ENCODE data around the gene WDR90. TPM values are rescaled to one million over a fixed set of nuclear protein-coding genes. Genes with fewer than 3 reads are reported as not detected.

Gene WDR90
- total RNA-seq, 1 experiment from 2014 or later, result 68.2 TPM

- Histone ChIP-seq H2BK5ac (ENCODE audit: insufficient read length, low read length) (no peak overlapping the region), H3K56ac (ENCODE audit: insufficient read length, low read depth, low read length) (no peak overlapping the region), H2AFZ (ENCODE audit: low read length) (no peak overlapping the region), H3K9ac (ENCODE audit: extremely low read depth, insufficient read length, low read length) (no peak overlapping the region), H3T11ph (ENCODE audit: low read length) (no peak overlapping the region), H4K8ac (replicated peaks; ENCODE audit: insufficient read length, low read depth, low read length) (no peak overlapping the region), H3K27ac (ENCODE audit: insufficient read length, low read depth, low read length) (no peak overlapping the region), H3K4ac (ENCODE audit: low read depth, low read length) (no peak overlapping the region), H4K91ac (ENCODE audit: insufficient read length, low read depth, low read length) (no peak overlapping the region), H3K4me2 (ENCODE audit: insufficient read depth, insufficient read length, low read length) (no peak overlapping the region), H3K27me3 (ENCODE audit: insufficient read depth, low read length) (no peaks in the 10 kb centered on the region), H4K5ac (ENCODE audit: insufficient read length, low read depth, low read length) (no peak overlapping the region), H2BK15ac (ENCODE audit: low read depth, low read length) (no peak overlapping the region), H3K79me2 (ENCODE audit: insufficient read depth, low read length) (peaks cover 2% of the 10 kb centered on the region; the same call in 1 of the 2 replicates), H3K23me2 (ENCODE audit: insufficient read length, low read depth, low read length, poor library complexity, severe bottlenecking) (peaks cover 15% of the 10 kb centered on the region), H3K4me1 (ENCODE audit: insufficient read depth, low read length) (no peaks in the 10 kb centered on the region; the same call in 1 of the 2 replicates), H3K18ac (ENCODE audit: insufficient read length, low read depth, low read length) (no peak overlapping the region), H3K14ac (ENCODE audit: insufficient read depth, low read length) (no peak overlapping the region), H2BK20ac (ENCODE audit: low read depth, low read length, poor library complexity, severe bottlenecking) (no peak overlapping the region), H3K23ac (ENCODE audit: insufficient read length, low read depth, low read length) (no peak overlapping the region), H4K20me1 (ENCODE audit: control insufficient read depth, insufficient read depth, insufficient read length) (no peaks in the 10 kb centered on the region), H2BK12ac (ENCODE audit: insufficient read length, low read depth, low read length) (no peak overlapping the region), H3K9me3 (ENCODE audit: control insufficient read depth, low read depth, low read length) (no peaks in the 10 kb centered on the region), H3K79me1 (ENCODE audit: insufficient read depth, low read depth, low read length, poor library complexity, severe bottlenecking) (no peaks in the 10 kb centered on the region), H2BK120ac (ENCODE audit: low read depth, low read length, poor library complexity, severe bottlenecking) (no peak overlapping the region), H2AK5ac (ENCODE audit: insufficient read length, low read length) (no peak overlapping the region)
- no peak for DNase-seq
- H3K4me1 Mint-ChIP-seq, result peaks cover 9 to 29% of the 10 kb centered on the region in 2 experiments
- TF ChIP-seq CTCF (conservative IDR thresholded peaks at IDR 0.05), result no peak
- no CpG with 5 or more reads among the region's 67 CpGs for WGBS (ENCODE audit: extremely low coverage, insufficient read length, low lambda C conversion rate)
- H3K27ac Mint-ChIP-seq, result no peak overlapping the region
- H3K9me3 Mint-ChIP-seq, result peaks cover 3% of the 10 kb centered on the region in 2 experiments; a peak in 2 of 5 replicates
- H3K4me3 Mint-ChIP-seq, result no peak overlapping the region; a peak in 1 of 5 replicates
- peaks cover 0 to 6% (median 1%) of the 10 kb centered on the region in 3 experiments; a peak in 4 of 7 replicates for H3K36me3 Mint-ChIP-seq (ENCODE audit: insufficient read depth in 1 of 3, low read depth in 3 of 3)
- peaks cover 2% of the 10 kb centered on the region; the same call in 1 of the 2 replicates for H3K27me3 Mint-ChIP-seq (ENCODE audit: low read depth)
Measured at GRCh38 chr16:632486-633335, 16.5 kb upstream of the WDR90 start.
